Trophoblast cell (in vitro differentiated cells and primary cell): ENCODE data around the gene TEC.

Experiments used
- DNase-seq, 2 donors: peaks; one replicate each; pipeline ENCODE4 v3.0.0-alpha.2; 2016
- H2AFZ ChIP-seq: 2 replicates; pipeline ENCODE4 v1.6.1; 2013; ENCODE audit warnings: low read length, moderate library complexity, mild to moderate bottlenecking; ENCODE audit not compliant: insufficient read depth, poor library complexity
- H2AK5ac ChIP-seq: 2 replicates; pipeline ENCODE4 v1.6.1; 2013; ENCODE audit warnings: mild to moderate bottlenecking, low read length
- H2BK120ac ChIP-seq: 2 replicates; pipeline ENCODE4 v1.6.1; 2013; ENCODE audit warnings: low read length, mild to moderate bottlenecking, moderate library complexity; ENCODE audit not compliant: insufficient read depth, poor library complexity
- H2BK12ac ChIP-seq: 2 replicates; pipeline ENCODE4 v1.6.1; 2013; ENCODE audit warnings: mild to moderate bottlenecking, low read length, moderate library complexity
- H2BK5ac ChIP-seq: 2 replicates; pipeline ENCODE4 v1.6.1; 2013; ENCODE audit warnings: low read length, low read depth, moderate library complexity, mild to moderate bottlenecking; ENCODE audit not compliant: poor library complexity
- H3K14ac ChIP-seq: 2 replicates; pipeline ENCODE4 v1.6.1; 2013; ENCODE audit warnings: mild to moderate bottlenecking, low read length
- H3K18ac ChIP-seq: 2 replicates; pipeline ENCODE4 v1.6.1; 2013; ENCODE audit warnings: mild to moderate bottlenecking, low read length
- H3K23ac ChIP-seq: 2 replicates; pipeline ENCODE4 v1.6.1; 2013; ENCODE audit warnings: low read length
- H3K27ac ChIP-seq: 2 replicates; pipeline ENCODE4 v1.5.1; 2013; ENCODE audit warnings: low read depth, mild to moderate bottlenecking, inconsistent platforms, low read length, moderate library complexity
- H3K27me3 ChIP-seq: 2 replicates; pipeline ENCODE4 v1.6.1; 2013; ENCODE audit warnings: inconsistent platforms, mild to moderate bottlenecking, low read length, moderate library complexity; ENCODE audit not compliant: insufficient read depth
- H3K36me3 ChIP-seq, 2 experiments: 1 replicate in 1 of 2; 2 replicates in 1 of 2; pipeline ENCODE4 v1.6.1; 2013; ENCODE audit warnings: low read length in 2 of 2, mild to moderate bottlenecking in 2 of 2, moderate library complexity in 1 of 2; ENCODE audit not compliant: insufficient read depth in 2 of 2, control insufficient read depth in 1 of 2
- H3K4ac ChIP-seq: 2 replicates; pipeline ENCODE4 v1.6.1; 2013; ENCODE audit warnings: low read depth, mild to moderate bottlenecking, low read length, moderate library complexity
- H3K4me1 ChIP-seq, 2 experiments: 1 replicate in 1 of 2; 2 replicates in 1 of 2; pipeline ENCODE4 v1.6.1; 2013; ENCODE audit warnings: low read length in 2 of 2, mild to moderate bottlenecking in 2 of 2, moderate library complexity in 1 of 2; ENCODE audit not compliant: insufficient read depth in 2 of 2, control insufficient read depth in 1 of 2
- H3K4me2 ChIP-seq: 2 replicates; pipeline ENCODE4 v1.6.1; 2013; ENCODE audit warnings: inconsistent platforms, mild to moderate bottlenecking, low read length, moderate library complexity
- H3K4me3 ChIP-seq: 2 replicates; pipeline ENCODE4 v1.5.1; 2013; ENCODE audit warnings: mild to moderate bottlenecking, low read depth, low read length, inconsistent platforms
- H3K79me1 ChIP-seq: one replicate; pipeline ENCODE4 v1.6.1; 2013; ENCODE audit warnings: low read length
- H3K79me2 ChIP-seq: 2 replicates; pipeline ENCODE4 v1.6.1; 2013; ENCODE audit warnings: low read length, mild to moderate bottlenecking; ENCODE audit not compliant: control insufficient read depth, insufficient read depth, poor library complexity
- H3K9ac ChIP-seq: 2 replicates; pipeline ENCODE4 v1.6.1; 2013; ENCODE audit warnings: mild to moderate bottlenecking, low read length
- H3K9me3 ChIP-seq: 2 replicates; pipeline ENCODE4 v1.6.1; 2013; ENCODE audit warnings: low read depth, mild to moderate bottlenecking, control low read depth, inconsistent platforms, low read length; ENCODE audit not compliant: insufficient read depth
- H4K12ac ChIP-seq: 2 replicates; pipeline ENCODE4 v1.6.1; 2013; ENCODE audit warnings: low read depth, mild to moderate bottlenecking, low read length, moderate library complexity
- H4K8ac ChIP-seq: 2 replicates; pipeline ENCODE4 v1.6.1; 2013; ENCODE audit warnings: low read depth, mild to moderate bottlenecking, low read length, moderate library complexity
- H4K91ac ChIP-seq: one replicate; pipeline ENCODE4 v1.6.1; 2013; ENCODE audit warnings: low read depth, mild to moderate bottlenecking, low read length, moderate library complexity
- WGBS: extraction: QIAGEN DNeasy Blood & Tissue Kit; methylation state at CpG from one replicate; pipeline ENCODE4 v1.1.7; 2013; ENCODE audit warnings: missing lambda C conversion rate; ENCODE audit not compliant: insufficient read length, insufficient coverage; ENCODE audit errors: extremely low coverage; 5-methylcytosine and 5-hydroxymethylcytosine counted together

The TEC gene

DNA sequence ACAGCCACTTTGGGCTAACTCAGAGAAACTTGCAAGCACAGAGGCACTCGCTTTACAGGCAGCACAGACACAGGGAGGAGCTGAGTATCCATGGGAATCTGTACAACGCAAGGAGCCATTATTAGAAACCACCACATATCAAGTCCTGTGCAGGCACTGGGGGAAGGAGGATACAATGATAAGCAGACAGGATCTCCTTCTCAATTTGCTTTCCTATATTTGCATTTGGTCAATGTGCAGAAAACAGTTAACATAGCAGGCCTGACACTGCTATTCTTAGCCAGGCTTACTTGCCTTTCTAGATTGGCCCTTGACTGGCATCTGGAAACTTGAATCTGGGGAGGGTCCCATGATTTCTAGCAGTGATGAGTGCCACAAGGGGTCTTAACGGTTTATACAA is 65.8 kb downstream of the TEC start:
- Histone ChIP-seq H3K36me3 (no peaks in the 10 kb centered on the region), H3K18ac (no peak overlapping the region), H3K4me2 (no peak overlapping the region), H2AK5ac (no peak overlapping the region), H3K27me3 (no peaks in the 10 kb centered on the region), H3K14ac (no peak overlapping the region), H4K12ac (no peak overlapping the region), H3K4ac (no peak overlapping the region), H4K91ac (no peak overlapping the region), H3K23ac (no peak overlapping the region), H3K4me1 (no peaks in the 10 kb centered on the region), H2BK12ac (no peak overlapping the region), H3K9ac (no peak overlapping the region), H2BK120ac (no peak overlapping the region), H4K8ac (no peak overlapping the region), H3K4me3 (no peak overlapping the region), H3K27ac (no peak overlapping the region), H3K79me2 (no peaks in the 10 kb centered on the region), H3K79me1 (no peaks in the 10 kb centered on the region), H3K9me3 (no peaks in the 10 kb centered on the region), H2AFZ (no peak overlapping the region), H2BK5ac (no peak overlapping the region)
- no peak for DNase-seq
- no CpG with 5 or more reads among the region's 3 CpGs for WGBS

DNA sequence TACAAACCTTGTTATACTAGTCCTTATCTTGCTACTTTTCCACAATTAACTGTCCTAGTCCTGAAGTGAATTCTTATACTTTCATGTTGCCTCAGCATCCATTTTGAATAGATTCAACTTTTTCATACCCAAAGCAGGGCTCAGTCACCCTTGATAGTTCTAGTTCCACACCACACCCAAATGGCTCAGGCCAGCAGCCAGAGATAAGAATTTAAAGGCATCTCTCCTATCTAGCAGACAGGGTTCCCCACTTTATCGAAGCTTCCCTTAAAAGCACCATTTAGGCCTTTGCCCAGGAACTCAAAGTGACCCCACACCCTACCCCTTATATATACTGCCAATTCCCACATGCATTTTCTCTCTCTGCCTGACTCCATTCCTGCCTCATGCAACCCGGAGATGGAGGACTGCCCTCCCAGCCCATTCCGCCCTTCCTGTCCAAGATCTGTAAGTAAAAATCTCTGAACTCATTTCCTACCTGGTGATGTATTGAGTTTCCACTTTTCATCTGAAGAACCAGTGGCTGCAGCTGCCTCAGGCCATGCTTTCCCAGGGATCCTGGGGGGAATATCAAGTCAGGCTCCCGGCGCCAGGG is 71.9 kb downstream of the TEC start:
- Histone ChIP-seq H4K8ac (no peak overlapping the region), H3K23ac (no peak overlapping the region)

GRCh38 chr4:48196758-48197504 is 72.7 kb downstream of the TEC start:
- H3K27me3 ChIP-seq, result no peaks in the 10 kb centered on the region
- no peak overlapping the region for H3K14ac ChIP-seq
- no peak overlapping the region for H3K18ac ChIP-seq
- H3K27ac ChIP-seq, result no peak overlapping the region
- no peak overlapping the region for H2BK12ac ChIP-seq
- no peak overlapping the region for H3K4me3 ChIP-seq
- no peak overlapping the region for H3K4me2 ChIP-seq
- H3K36me3 ChIP-seq, result no peaks in the 10 kb centered on the region
- no peak overlapping the region for H2BK120ac ChIP-seq
- H4K8ac ChIP-seq, result no peak overlapping the region
- no peak overlapping the region for H2AK5ac ChIP-seq
- no peak overlapping the region for H2AFZ ChIP-seq
- H3K79me2 ChIP-seq, result no peaks in the 10 kb centered on the region
- H3K4ac ChIP-seq, result no peak overlapping the region
- no peak overlapping the region for H4K12ac ChIP-seq
- H3K4me1 ChIP-seq, result no peaks in the 10 kb centered on the region
- no CpG with 5 or more reads among the region's 9 CpGs for WGBS
- no peaks in the 10 kb centered on the region for H3K9me3 ChIP-seq
- H3K79me1 ChIP-seq, result no peaks in the 10 kb centered on the region
- H3K9ac ChIP-seq, result no peak overlapping the region
- H4K91ac ChIP-seq, result no peak overlapping the region
- no peak for DNase-seq
- H3K23ac ChIP-seq, result no peak overlapping the region
- H2BK5ac ChIP-seq, result no peak overlapping the region

More for the DNA sequence above, 71.9 kb downstream of the TEC start:
- no peak for DNase-seq
- Histone ChIP-seq H3K4ac (no peak overlapping the region), H3K27me3 (no peaks in the 10 kb centered on the region), H3K4me3 (no peak overlapping the region), H3K18ac (no peak overlapping the region), H3K79me1 (no peaks in the 10 kb centered on the region), H2BK12ac (no peak overlapping the region), H2BK120ac (no peak overlapping the region), H3K4me1 (no peaks in the 10 kb centered on the region), H3K4me2 (no peak overlapping the region), H3K9ac (no peak overlapping the region), H3K9me3 (no peaks in the 10 kb centered on the region), H4K91ac (no peak overlapping the region), H3K79me2 (no peaks in the 10 kb centered on the region), H2BK5ac (no peak overlapping the region), H2AK5ac (no peak overlapping the region), H2AFZ (no peak overlapping the region), H4K12ac (no peak overlapping the region), H3K27ac (no peak overlapping the region), H3K14ac (no peak overlapping the region), H3K36me3 (no peaks in the 10 kb centered on the region)
- whole genome bisulfite sequencing, result no CpG with 5 or more reads among the region's 5 CpGs

DNA sequence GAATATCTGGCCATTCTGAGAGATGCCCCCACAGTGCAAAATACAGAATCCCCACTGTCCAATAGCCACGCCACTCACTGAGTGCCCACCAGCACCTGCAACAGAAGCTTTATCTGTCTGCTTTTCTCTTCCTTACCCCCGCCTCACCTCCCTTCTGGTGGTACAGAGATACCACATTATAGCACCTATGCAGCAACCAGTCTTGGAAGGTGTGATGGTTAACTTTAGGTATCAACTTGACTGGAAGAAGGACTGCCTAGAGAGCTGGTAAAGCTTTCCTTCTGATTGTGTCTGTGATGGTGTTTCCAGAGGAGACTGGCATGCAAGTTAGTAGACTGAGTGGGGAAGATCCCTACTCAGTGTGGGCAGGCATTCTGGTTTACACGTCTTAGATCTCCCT is 73.8 kb downstream of the TEC start:
- H3K36me3 ChIP-seq, result no peaks in the 10 kb centered on the region
- no peak overlapping the region for H3K4ac ChIP-seq
- no peak overlapping the region for H2BK120ac ChIP-seq
- H3K23ac ChIP-seq, result no peak overlapping the region
- no peaks in the 10 kb centered on the region for H3K79me2 ChIP-seq
- no peak overlapping the region for H2AK5ac ChIP-seq
- no peak overlapping the region for H3K18ac ChIP-seq
- no peak overlapping the region for H3K14ac ChIP-seq
- no peak overlapping the region for H4K12ac ChIP-seq
- H3K4me3 ChIP-seq, result no peak overlapping the region
- DNase-seq, result no peak
- H4K8ac ChIP-seq, result no peak overlapping the region
- no peak overlapping the region for H3K27ac ChIP-seq
- WGBS, result no CpG with 5 or more reads among the region's 3 CpGs
- no peak overlapping the region for H2BK12ac ChIP-seq
- no peaks in the 10 kb centered on the region for H3K9me3 ChIP-seq
- no peak overlapping the region for H4K91ac ChIP-seq
- H3K4me1 ChIP-seq, result no peaks in the 10 kb centered on the region
- no peak overlapping the region for H2AFZ ChIP-seq
- H3K27me3 ChIP-seq, result no peaks in the 10 kb centered on the region
- no peak overlapping the region for H2BK5ac ChIP-seq
- H3K79me1 ChIP-seq, result no peaks in the 10 kb centered on the region
- no peak overlapping the region for H3K4me2 ChIP-seq
- H3K9ac ChIP-seq, result no peak overlapping the region
